ENCODE results near the gene LRRN4CL.
A peak's percentile ranks its signal among the peaks of the same experiment; 100 is the strongest.

LRRN4CL gene

DNA sequence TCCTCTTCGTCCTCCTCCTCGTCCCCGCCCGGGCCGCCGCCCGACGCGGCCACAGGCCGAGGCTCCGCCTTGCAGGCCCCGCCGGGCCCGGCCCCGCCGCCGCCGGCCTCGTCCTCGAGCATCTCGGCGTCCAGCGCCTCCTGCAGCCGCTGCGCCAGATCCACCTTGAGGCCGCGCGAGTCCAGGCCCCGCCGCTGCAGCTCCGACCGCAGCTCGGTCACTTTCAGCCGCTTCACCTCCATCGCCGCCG is 37.5 kb upstream of the LRRN4CL start:
- TF ChIP-seq, protein P1, sequence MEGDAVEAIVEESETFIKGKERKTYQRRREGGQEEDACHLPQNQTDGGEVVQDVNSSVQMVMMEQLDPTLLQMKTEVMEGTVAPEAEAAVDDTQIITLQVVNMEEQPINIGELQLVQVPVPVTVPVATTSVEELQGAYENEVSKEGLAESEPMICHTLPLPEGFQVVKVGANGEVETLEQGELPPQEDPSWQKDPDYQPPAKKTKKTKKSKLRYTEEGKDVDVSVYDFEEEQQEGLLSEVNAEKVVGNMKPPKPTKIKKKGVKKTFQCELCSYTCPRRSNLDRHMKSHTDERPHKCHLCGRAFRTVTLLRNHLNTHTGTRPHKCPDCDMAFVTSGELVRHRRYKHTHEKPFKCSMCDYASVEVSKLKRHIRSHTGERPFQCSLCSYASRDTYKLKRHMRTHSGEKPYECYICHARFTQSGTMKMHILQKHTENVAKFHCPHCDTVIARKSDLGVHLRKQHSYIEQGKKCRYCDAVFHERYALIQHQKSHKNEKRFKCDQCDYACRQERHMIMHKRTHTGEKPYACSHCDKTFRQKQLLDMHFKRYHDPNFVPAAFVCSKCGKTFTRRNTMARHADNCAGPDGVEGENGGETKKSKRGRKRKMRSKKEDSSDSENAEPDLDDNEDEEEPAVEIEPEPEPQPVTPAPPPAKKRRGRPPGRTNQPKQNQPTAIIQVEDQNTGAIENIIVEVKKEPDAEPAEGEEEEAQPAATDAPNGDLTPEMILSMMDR (conservative IDR thresholded peaks at IDR 0.05): no peak
- H3K27ac ChIP-seq: peak overlapping the region; percentile 97

DNA sequence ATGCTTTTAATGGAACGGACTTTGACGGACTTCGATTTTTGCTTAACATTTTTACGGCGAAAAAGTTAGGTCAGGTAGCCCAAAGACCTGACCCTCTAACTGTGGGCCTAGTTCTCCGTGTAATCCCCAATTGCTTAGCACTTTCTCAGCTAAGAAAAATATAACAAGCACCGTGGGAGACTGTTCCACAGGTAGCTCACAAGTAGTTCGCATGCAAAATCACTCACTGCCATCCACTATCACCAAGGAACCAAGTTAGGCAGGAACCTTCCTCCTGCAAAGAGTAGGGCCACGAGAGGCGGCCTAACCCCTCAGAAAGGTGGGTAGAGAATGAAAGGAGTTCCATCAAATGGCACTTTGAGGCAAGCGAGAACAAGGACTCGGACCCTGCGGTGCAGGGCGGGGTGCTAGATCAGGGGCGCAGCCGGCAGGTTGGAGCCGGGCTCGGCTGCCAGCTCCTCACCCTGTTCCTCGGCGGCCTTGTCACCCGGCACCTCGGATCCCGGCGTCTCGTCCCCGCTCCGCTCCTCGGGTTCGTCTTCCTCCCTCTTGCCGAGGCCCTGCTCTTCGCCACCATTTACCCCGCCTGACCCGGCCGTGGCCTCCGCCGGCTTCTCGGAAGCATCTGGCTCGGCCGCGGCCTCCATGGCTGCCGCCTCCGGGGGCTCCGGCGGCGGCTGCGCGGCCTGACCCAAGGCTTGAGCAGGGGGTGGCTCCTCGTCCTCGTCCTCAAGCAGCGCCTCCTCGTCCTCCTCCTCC is 37.0 kb upstream of the LRRN4CL start:
- TF ChIP-seq, protein P1 (conservative IDR thresholded peaks at IDR 0.05): no peak
- peak overlapping the region; percentile 97 for H3K27ac ChIP-seq

DNA sequence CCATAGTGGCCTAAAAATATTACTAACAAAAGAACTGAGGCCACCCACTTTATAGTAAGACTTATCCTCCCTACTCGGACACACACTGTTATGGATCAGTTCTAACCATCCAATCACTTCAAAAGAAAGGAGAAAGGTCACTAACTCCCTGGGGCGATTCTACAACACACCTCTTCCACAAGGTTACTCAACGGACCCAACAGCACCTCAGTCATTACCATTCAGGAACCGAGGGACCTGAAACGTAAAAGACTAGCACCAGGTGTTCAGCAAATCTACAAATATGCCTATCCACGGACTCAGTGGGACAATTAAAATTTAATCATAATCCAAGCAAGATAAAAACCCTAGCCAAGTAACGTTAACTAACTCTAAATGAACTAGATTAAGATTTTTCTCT is 36.3 kb upstream of the LRRN4CL start:
- peak overlapping the region; percentile 97 for H3K27ac ChIP-seq
- TF ChIP-seq, protein P1 (conservative IDR thresholded peaks at IDR 0.05): no peak

DNA sequence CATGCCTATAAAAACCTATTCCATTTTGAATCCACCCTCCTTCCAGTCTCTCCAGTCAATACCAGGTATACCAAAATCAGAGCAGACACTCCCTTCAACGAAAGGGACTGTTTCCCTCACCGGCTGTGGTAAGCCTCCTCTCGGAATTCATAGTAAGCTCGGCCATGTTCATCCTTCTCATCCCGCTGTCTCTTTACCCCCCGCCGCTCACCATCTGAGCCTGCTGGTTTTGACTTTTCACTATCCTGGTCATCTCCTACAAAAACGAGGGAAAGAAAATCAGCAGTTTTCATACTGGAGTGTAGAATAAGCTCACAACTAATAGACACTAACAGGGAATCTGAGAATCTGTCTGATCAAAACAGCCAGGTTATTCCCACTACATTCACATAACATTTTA is 34.8 kb upstream of the LRRN4CL start:
- TF ChIP-seq, protein P1 (conservative IDR thresholded peaks at IDR 0.05): no peak
- peak overlapping the region; percentile 97; the same call in 1 of the 2 replicates for H3K27ac ChIP-seq

DNA sequence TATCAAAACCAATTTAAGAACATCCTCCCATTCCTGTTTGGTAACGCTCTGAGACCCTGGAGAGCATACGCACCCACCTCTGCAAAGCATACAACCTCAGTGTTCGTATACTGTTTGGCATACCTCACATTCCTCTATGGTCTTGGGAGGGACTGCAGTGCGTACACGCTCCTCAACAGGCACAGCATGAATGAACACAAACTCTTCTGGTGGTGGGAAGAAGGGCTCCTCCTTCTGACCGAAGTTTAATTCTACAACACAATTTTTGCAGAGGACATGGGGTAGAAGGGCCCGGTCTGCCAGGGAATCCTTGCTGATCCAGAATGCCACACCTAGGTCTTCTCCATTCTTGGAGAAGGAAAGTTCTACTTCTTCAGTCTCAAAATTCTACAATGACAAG is 32.7 kb upstream of the LRRN4CL start:
- H3K27ac ChIP-seq: peak overlapping the region; percentile 9; the same call in 1 of the 2 replicates

DNA sequence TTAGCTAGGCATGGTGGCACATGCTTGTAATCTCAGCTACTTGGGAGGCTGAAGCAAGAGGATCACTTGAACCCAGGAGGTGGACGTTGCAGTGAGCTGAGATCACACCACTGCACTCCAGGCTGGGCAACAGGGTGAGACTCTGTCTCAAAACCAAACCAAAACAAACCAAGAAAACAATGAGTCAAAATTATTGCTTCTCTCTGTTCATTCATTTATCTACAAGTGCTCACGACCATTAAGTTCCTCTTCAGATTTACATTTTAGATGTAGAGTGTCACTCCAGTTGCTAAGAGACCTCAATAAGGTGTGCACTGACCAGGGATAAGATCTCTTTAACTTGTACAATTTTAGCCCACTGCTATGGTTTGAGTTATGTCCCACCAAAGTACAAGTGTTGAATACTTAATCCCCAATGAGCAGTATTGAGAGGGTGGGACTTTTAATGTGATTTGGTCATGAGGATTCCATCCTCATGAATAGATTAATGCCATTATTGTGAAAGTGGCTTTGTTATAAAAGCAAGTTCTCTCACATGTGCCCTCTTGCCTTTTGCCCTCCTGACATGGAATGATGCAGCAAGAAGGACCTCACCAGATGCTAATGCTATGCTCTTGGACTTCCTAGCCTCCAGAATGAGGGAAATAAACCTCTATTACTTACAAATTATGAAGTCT is 30.1 kb upstream of the LRRN4CL start:
- H3K27ac ChIP-seq: peak overlapping the region; percentile 38
- TF ChIP-seq, protein P1 (conservative IDR thresholded peaks at IDR 0.05): no peak

More for the DNA sequence above, 32.7 kb upstream of the LRRN4CL start:
- TF ChIP-seq, protein P1 (conservative IDR thresholded peaks at IDR 0.05): no peak; the same call in 1 of the 2 replicates

DNA sequence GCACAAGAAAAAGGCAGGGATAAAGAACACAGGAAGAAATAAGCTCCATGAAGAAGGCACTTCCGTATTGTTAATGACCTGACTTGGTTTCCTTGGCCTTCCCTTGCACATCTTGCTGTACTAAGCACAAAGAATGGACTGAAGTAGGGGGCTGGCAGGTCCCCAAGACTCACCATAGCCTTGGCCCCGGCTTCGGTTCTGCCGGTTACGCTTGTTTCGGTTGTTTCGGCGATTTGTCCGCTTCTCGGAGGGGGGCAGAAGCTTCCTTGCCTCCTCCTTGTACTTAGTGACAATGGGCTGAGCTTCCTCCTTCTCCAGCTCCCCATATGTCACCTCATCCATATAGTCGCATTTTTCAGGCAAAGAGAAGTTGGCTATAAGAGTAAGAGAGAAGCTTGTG is 27.5 kb upstream of the LRRN4CL start:
- H3K27ac ChIP-seq: 0 out of 2 replicates have a peak overlapping the region, but pooled peaks have one; percentile 15
- TF ChIP-seq, protein P1 (conservative IDR thresholded peaks at IDR 0.05): no peak

Data from VCaP (cell line).